Measurements from ENCODE around the gene CRELD1. TPM values are rescaled to one million over a fixed set of nuclear protein-coding genes. Genes with fewer than 3 reads are reported as not detected.
A peak's percentile ranks its signal among the peaks of the same experiment; 100 is the strongest.

Gene CRELD1
- total and polyA plus RNA-seq, 9 of the 15 experiments (the other 6 are each of a cell fraction or from before 2014, with no cell fraction given): 3.3 to 25.8 (median 16.5) TPM

DNA sequence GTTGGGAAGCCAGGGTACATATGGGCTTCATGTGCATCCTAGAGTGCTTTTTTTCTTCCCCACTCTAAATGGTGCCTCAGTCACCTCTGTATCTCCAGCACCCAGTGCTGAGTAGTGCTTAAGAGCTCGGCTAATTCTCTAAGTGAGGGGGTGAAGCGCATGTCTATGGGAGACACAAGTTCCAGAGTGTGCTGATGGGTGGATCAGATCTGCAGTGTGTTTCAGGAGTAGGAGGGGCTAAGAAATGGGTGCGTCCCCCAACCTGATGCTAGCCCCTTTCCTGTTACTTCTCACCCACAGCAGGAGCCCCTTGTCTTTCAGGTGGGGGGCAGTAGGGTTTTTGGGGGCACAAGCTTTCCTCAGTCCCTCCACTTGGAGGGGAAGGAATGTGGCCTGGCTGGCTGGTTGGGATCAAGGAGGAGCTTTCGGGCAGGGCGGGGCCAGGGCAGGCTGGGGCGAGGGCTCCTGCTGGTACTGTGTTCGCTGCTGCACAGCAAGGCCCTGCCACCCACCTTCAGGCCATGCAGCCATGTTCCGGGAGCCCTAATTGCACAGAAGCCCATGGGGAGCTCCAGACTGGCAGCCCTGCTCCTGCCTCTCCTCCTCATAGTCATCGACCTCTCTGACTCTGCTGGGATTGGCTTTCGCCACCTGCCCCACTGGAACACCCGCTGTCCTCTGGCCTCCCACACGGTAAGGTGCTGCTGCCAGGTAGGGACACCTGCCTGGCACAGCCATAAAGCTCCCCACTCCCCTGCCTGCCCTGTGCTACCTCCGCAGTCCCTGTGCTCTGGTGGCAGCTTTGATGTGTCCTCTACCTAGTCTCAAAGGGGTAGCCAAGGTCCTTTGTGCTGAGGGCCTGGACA lies 31.0 kb upstream of the CRELD1 start, which contains the start of gene IL17RE (continued):
- 0 out of 4 replicates have a peak, but pooled peaks of 1 of the 2 experiments have one; percentile 25 for TF ChIP-seq MAZ (CRISPR knock-in tag; conservative IDR thresholded peaks at IDR 0.05 in 1 of 2, IDR thresholded peaks at IDR 0.05 in 1 of 2)
- TF ChIP-seq, protein P1, sequence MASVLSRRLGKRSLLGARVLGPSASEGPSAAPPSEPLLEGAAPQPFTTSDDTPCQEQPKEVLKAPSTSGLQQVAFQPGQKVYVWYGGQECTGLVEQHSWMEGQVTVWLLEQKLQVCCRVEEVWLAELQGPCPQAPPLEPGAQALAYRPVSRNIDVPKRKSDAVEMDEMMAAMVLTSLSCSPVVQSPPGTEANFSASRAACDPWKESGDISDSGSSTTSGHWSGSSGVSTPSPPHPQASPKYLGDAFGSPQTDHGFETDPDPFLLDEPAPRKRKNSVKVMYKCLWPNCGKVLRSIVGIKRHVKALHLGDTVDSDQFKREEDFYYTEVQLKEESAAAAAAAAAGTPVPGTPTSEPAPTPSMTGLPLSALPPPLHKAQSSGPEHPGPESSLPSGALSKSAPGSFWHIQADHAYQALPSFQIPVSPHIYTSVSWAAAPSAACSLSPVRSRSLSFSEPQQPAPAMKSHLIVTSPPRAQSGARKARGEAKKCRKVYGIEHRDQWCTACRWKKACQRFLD (CRISPR knock-in tag; IDR thresholded peaks at IDR 0.05): 0 out of 2 replicates have a peak, but pooled peaks have one; percentile 22

DNA sequence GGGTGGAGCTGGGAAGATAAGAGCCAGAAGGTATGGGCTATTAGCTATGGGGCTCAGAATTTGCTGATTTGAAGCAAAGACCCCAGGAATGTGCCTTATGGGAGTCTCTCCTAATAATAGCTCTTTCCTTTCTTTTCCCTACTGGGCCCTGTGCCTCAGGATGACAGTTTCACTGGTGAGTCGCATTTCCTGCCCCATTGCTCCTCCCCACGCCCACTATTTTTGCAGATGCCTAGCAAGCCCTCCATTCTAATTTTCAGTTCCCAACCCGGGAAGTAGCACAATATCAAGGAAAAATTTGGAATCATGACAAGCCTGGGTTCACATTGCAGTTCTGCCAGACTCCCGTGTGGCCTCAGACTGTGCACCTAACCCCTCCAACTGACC lies 30.4 kb upstream of the CRELD1 start:
- WGBS (ENCODE audit: insufficient coverage, low coverage, missing lambda C conversion rate): 24% methylated on average over 4 of the region's 4 CpGs
- intact Hi-C loops (cut with micrococcal nuclease): no loop called here
- ChIA-PET POLR2A (interaction anchor here (0.7 to 5.8 kb wide), 6 partner anchors 9 to 50 kb away, joined by 3 to 33 read pairs (median 18); partner anchors contain the start of genes CRELD1 and JAGN1), CTCF (ENCODE audit: low intra/inter-chr PET ratio) (no interaction called here)
- BruUV-seq (replicated peaks): no TSS peak
- no peaks in the 10 kb centered on the region for H3K79me2 ChIP-seq (ENCODE audit: control insufficient read depth, insufficient read depth, low read length)
- peaks cover 30 to 33% of the 10 kb centered on the region in 2 experiments for H3K4me1 ChIP-seq (replicated peaks in 1 of 2; ENCODE audit: control insufficient read depth in 2 of 2, insufficient read depth in 2 of 2, low read length in 2 of 2)
- H3K9me3 ChIP-seq (replicated peaks; ENCODE audit: control insufficient read depth, insufficient read depth, low read depth, low read length): no peaks in the 10 kb centered on the region
- peak; percentile 57 for FAIRE-seq
- no peak overlapping the region for H3K4me3 ChIP-seq
- H4K20me1 ChIP-seq (replicated peaks; ENCODE audit: control insufficient read depth, insufficient read depth, low read length): no peaks in the 10 kb centered on the region
- peak overlapping the region; percentile 39; the same call in 1 of the 3 replicates for H3K27ac ChIP-seq (ENCODE audit: extremely low read depth, low read depth, low read length)
- H3K9me1 ChIP-seq (ENCODE audit: control insufficient read depth, insufficient read depth, low read length): no peaks in the 10 kb centered on the region
- no peak for DNase-seq (ENCODE audit: extremely low read depth in 1 of 4, low spot score in 3 of 4)
- peak overlapping the region; percentile 45 to 86; a peak in 2 of 4 replicates for H3K9ac ChIP-seq (ENCODE audit: insufficient read depth in 1 of 2, low read depth in 2 of 2, low read length in 2 of 2)
- in situ Hi-C loops (cut with MboI): no loop called here
- H3K27me3 ChIP-seq (ENCODE audit: control insufficient read depth in 2 of 2, insufficient read depth in 2 of 2, low read length in 2 of 2): no peaks in the 10 kb centered on the region
- H3K4me2 ChIP-seq (ENCODE audit: insufficient read depth, low read length): peak overlapping the region; percentile 67
- H3K36me3 ChIP-seq (ENCODE audit: control insufficient read depth, insufficient read depth, low read length): no peaks in the 10 kb centered on the region
- peak overlapping the region; percentile 97 for H2AFZ ChIP-seq (ENCODE audit: low read depth, low read length)
- no peak; the same call in 2 of the 3 replicates for ATAC-seq
- TF ChIP-seq, protein P2, sequence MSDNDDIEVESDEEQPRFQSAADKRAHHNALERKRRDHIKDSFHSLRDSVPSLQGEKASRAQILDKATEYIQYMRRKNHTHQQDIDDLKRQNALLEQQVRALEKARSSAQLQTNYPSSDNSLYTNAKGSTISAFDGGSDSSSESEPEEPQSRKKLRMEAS (CRISPR knock-in tag; IDR thresholded peaks at IDR 0.05): peak; percentile 6; the same call in 1 of the 2 replicates
- no peak for TF ChIP-seq ZBTB7A (IDR thresholded peaks at IDR 0.05; ENCODE audit: borderline replicate concordance, control insufficient read depth, low read depth, low read length)
- no peak for TF ChIP-seq BMI1 (IDR thresholded peaks at IDR 0.05; ENCODE audit: low read length)
- TF ChIP-seq ETV5 (CRISPR knock-in tag; IDR thresholded peaks at IDR 0.05; ENCODE audit: low read depth): no peak
- TF ChIP-seq HDAC1 (IDR thresholded peaks at IDR 0.05): no peak
- TF ChIP-seq, protein P3, sequence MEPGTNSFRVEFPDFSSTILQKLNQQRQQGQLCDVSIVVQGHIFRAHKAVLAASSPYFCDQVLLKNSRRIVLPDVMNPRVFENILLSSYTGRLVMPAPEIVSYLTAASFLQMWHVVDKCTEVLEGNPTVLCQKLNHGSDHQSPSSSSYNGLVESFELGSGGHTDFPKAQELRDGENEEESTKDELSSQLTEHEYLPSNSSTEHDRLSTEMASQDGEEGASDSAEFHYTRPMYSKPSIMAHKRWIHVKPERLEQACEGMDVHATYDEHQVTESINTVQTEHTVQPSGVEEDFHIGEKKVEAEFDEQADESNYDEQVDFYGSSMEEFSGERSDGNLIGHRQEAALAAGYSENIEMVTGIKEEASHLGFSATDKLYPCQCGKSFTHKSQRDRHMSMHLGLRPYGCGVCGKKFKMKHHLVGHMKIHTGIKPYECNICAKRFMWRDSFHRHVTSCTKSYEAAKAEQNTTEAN (CRISPR knock-in tag; IDR thresholded peaks at IDR 0.05): no peak
- peak; percentile 4; the same call in 1 of the 2 replicates for TF ChIP-seq JUND (IDR thresholded peaks at IDR 0.05; ENCODE audit: borderline replicate concordance, low read depth, low read length)
- no peak for TF ChIP-seq JUND (tag; IDR thresholded peaks at IDR 0.05; ENCODE audit: borderline replicate concordance, low read depth, low read length)
- TF ChIP-seq, protein P4, sequence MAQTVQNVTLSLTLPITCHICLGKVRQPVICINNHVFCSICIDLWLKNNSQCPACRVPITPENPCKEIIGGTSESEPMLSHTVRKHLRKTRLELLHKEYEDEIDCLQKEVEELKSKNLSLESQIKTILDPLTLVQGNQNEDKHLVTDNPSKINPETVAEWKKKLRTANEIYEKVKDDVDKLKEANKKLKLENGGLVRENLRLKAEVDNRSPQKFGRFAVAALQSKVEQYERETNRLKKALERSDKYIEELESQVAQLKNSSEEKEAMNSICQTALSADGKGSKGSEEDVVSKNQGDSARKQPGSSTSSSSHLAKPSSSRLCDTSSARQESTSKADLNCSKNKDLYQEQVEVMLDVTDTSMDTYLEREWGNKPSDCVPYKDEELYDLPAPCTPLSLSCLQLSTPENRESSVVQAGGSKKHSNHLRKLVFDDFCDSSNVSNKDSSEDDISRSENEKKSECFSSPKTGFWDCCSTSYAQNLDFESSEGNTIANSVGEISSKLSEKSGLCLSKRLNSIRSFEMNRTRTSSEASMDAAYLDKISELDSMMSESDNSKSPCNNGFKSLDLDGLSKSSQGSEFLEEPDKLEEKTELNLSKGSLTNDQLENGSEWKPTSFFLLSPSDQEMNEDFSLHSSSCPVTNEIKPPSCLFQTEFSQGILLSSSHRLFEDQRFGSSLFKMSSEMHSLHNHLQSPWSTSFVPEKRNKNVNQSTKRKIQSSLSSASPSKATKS (CRISPR knock-in tag; IDR thresholded peaks at IDR 0.05): no peak
- no peak for TF ChIP-seq ZNF184 (CRISPR knock-in tag; IDR thresholded peaks at IDR 0.05)
- no peak for TF ChIP-seq TCF3 (CRISPR knock-in tag; IDR thresholded peaks at IDR 0.05)
- TF ChIP-seq EGR1 (conservative IDR thresholded peaks at IDR 0.05): peak; percentile 70
